H4 (cell line): ENCODE results near the gene PDE9A. TPM values are rescaled to one million over a fixed set of nuclear protein-coding genes. Genes with fewer than 3 reads are reported as not detected.

Source experiments
- DNase-seq: peaks from one replicate; pipeline ENCODE4 v3.0.0-alpha.2; 2015; ENCODE audit warnings: low spot score
- total RNA-seq: library from RNA; depleted of rRNA; stranded (reverse); fragments of >200 nt; shearing (Covaris generic); gene quantifications from 2 replicates; pipeline ENCODE4 v1.2.3, GENCODE V29; 2014

PDE9A gene
- total RNA-seq, 1 experiment from 2014 or later = 6.4 TPM

- no peak for DNase-seq
Observed at GRCh38 chr21:42657676-42658319, 4.4 kb downstream of the PDE9A start.

- DNase-seq = no peak
Observed at GRCh38 chr21:42658320-42659105, 5.1 kb downstream of the PDE9A start.

- no peak for DNase-seq
Observed at GRCh38 chr21:42659416-42660117, 6.1 kb downstream of the PDE9A start.

- DNase-seq = no peak
Observed at GRCh38 chr21:42660118-42660470, 6.7 kb downstream of the PDE9A start.

- DNase-seq = no peak
Observed at GRCh38 chr21:42661688-42662429, 8.4 kb downstream of the PDE9A start.

GRCh38 chr21:42662430-42663199 lies 9.2 kb downstream of the PDE9A start:
- no peak for DNase-seq

GRCh38 chr21:42663200-42663750 lies 9.9 kb downstream of the PDE9A start:
- DNase-seq = no peak

GRCh38 chr21:42663860-42664535 lies 10.6 kb downstream of the PDE9A start:
- DNase-seq = no peak

GRCh38 chr21:42664614-42665013 lies 11.2 kb downstream of the PDE9A start:
- no peak for DNase-seq

- peak; percentile 38 for DNase-seq
Observed at GRCh38 chr21:42665026-42665425, 11.6 kb downstream of the PDE9A start.

GRCh38 chr21:42665484-42665883 lies 12.1 kb downstream of the PDE9A start:
- no peak for DNase-seq

GRCh38 chr21:42666023-42666747 lies 12.8 kb downstream of the PDE9A start:
- no peak for DNase-seq

GRCh38 chr21:42666925-42667324 lies 13.5 kb downstream of the PDE9A start:
- no peak for DNase-seq

- DNase-seq = no peak
Observed at GRCh38 chr21:42668298-42668992, 15.0 kb downstream of the PDE9A start.

GRCh38 chr21:42669041-42669440 lies 15.6 kb downstream of the PDE9A start:
- DNase-seq = no peak

- DNase-seq = no peak
Observed at GRCh38 chr21:42670058-42670880, 16.8 kb downstream of the PDE9A start.

GRCh38 chr21:42670884-42671283 lies 17.5 kb downstream of the PDE9A start:
- no peak for DNase-seq
